Vagina (tissue), 2 donors: Measurements from ENCODE around the gene LAT.

Experiments used
- CTCF ChIP-seq, 3 experiments: fragments of 450-650 bp in 2 of 3; fragments of 200-600 bp in 1 of 3; sonication (generic) in 1 of 3; IDR thresholded peaks; one replicate each; pipeline ENCODE4 v1.5.1; 2017 to 2019; ENCODE audit warnings: antibody characterized with exemption in 3 of 3, mild to moderate bottlenecking in 2 of 3, moderate library complexity in 2 of 3
- POLR2A ChIP-seq, 2 donors: fragments of 450-650 bp; IDR thresholded peaks; one replicate each; pipeline ENCODE4 v1.6.1; 2017; ENCODE audit warnings: antibody characterized with exemption in 2 of 2, mild to moderate bottlenecking in 2 of 2, moderate library complexity in 2 of 2
- POLR2AphosphoS5 ChIP-seq, 2 donors: sonication (generic); formaldehyde crosslinking; IDR thresholded peaks; one replicate each; pipeline ENCODE4 v1.9.0; 2017; ENCODE audit warnings: antibody characterized with exemption in 2 of 2, mild to moderate bottlenecking in 2 of 2, low read depth in 1 of 2; ENCODE audit not compliant: insufficient read depth in 1 of 2

GRCh38 chr16:28984619-28985135 is at the start of gene LAT:
- TF ChIP-seq CTCF (IDR thresholded peaks at IDR 0.05): no peak
- TF ChIP-seq POLR2A (IDR thresholded peaks at IDR 0.05): no peak
- peak in 1 of 2 donors; percentile 16 for TF ChIP-seq POLR2AphosphoS5 (IDR thresholded peaks at IDR 0.05; ENCODE audit: insufficient read depth in 1 of 2, low read depth in 1 of 2)
